GM12864 (cell line): ENCODE data around the gene GPR161.

Source experiments
- DNase-seq: peaks from one replicate; pipeline ENCODE4 v3.0.0-alpha.2; 2011; ENCODE audit warnings: low read depth
- H3K4me3 ChIP-seq: 2 replicates; pipeline ENCODE4 v1.5.1; 2011; ENCODE audit warnings: mild to moderate bottlenecking, low read depth, low read length, control low read depth
- CTCF ChIP-seq: IDR thresholded peaks from 2 replicates; pipeline ENCODE4 v1.5.1; 2011; ENCODE audit warnings: low read depth, mild to moderate bottlenecking, moderate library complexity, low read length, control low read depth, inconsistent platforms; ENCODE audit errors: missing control alignments

GPR161 gene

GRCh38 chr1:168172250-168172915 lies 35.7 kb upstream of the GPR161 start:
- H3K4me3 ChIP-seq, result no peak overlapping the region
- DNase-seq, result no peak
- no peak for TF ChIP-seq CTCF

- TF ChIP-seq CTCF, result no peak
- no peak for DNase-seq
- H3K4me3 ChIP-seq, result no peak overlapping the region
Observed at GRCh38 chr1:168170564-168171508, 34.1 kb upstream of the GPR161 start.

GRCh38 chr1:168167806-168168205 lies 31.1 kb upstream of the GPR161 start:
- no peak overlapping the region for H3K4me3 ChIP-seq
- no peak for TF ChIP-seq CTCF
- DNase-seq, result no peak

GRCh38 chr1:168164771-168165170 lies 28.0 kb upstream of the GPR161 start:
- no peak for DNase-seq
- TF ChIP-seq CTCF, result no peak
- H3K4me3 ChIP-seq, result no peak overlapping the region

- no peak overlapping the region for H3K4me3 ChIP-seq
- TF ChIP-seq CTCF, result no peak
- DNase-seq, result no peak
Observed at GRCh38 chr1:168163670-168164069, 26.9 kb upstream of the GPR161 start.

GRCh38 chr1:168161459-168161858 lies 24.7 kb upstream of the GPR161 start:
- no peak overlapping the region for H3K4me3 ChIP-seq
- no peak for DNase-seq
- no peak for TF ChIP-seq CTCF
